H1 (cell line): ENCODE data around the gene CIB4. TPM values are rescaled to one million over a fixed set of nuclear protein-coding genes. Genes with fewer than 3 reads are reported as not detected.
A peak's percentile ranks its signal among the peaks of the same experiment; 100 is the strongest.

Experiments
- CTCF ChIA-PET: fragments of 300-600 bp; sonication (Branson Sonifier 250); formaldehyde crosslinking; loops from one replicate; lab custom pipeline; 2021; ENCODE audit not compliant: partially characterized antibody; lab: Charles Lee
- POLR2A ChIA-PET: fragments of 300-600 bp; sonication (Branson Sonifier 250); formaldehyde crosslinking; loops from one replicate; lab custom pipeline; 2021; ENCODE audit warnings: inconsistent platforms; ENCODE audit not compliant: partially characterized antibody; lab: Charles Lee
- DNase-seq, 2 experiments: peaks; one replicate each; pipeline versions ENCODE4 v3.0.0 to v3.0.0-alpha.2; 2010 to 2022; ENCODE audit warnings: low spot score in 2 of 2, low read depth in 1 of 2, mixed read lengths in 1 of 2
- FAIRE-seq: peaks from 2 replicates; lab custom pipeline; 2011; peaks lifted over from hg19 to GRCh38; lab: Jason Lieb, UNC
- H2AFZ ChIP-seq: 2 replicates; pipeline ENCODE4 v1.8.1; 2012; ENCODE audit warnings: low read length, inconsistent platforms
- H2AK5ac ChIP-seq: 2 replicates; pipeline ENCODE4 v1.6.1; 2013; ENCODE audit warnings: low read depth, low read length
- H2BK120ac ChIP-seq: replicated peaks from 2 replicates; pipeline ENCODE3; 2013; ENCODE audit warnings: low read depth, low read length, inconsistent platforms
- H2BK12ac ChIP-seq: 2 replicates; pipeline ENCODE4 v1.6.1; 2013; ENCODE audit warnings: low read depth, low read length
- H2BK15ac ChIP-seq: 2 replicates; pipeline ENCODE4 v1.6.1; 2013; ENCODE audit warnings: low read length
- H2BK20ac ChIP-seq: 2 replicates; pipeline ENCODE4 v1.6.1; 2013; ENCODE audit warnings: low read length
- H2BK5ac ChIP-seq: 2 replicates; pipeline ENCODE4 v1.6.1; 2013; ENCODE audit warnings: low read depth, low read length
- H3K14ac ChIP-seq: 2 replicates; pipeline ENCODE4 v1.6.1; 2013; ENCODE audit warnings: inconsistent platforms; ENCODE audit not compliant: insufficient read length
- H3K18ac ChIP-seq: 2 replicates; pipeline ENCODE4 v1.6.1; 2013; ENCODE audit warnings: low read length; ENCODE audit errors: extremely low read depth
- H3K23ac ChIP-seq: 2 replicates; pipeline ENCODE4 v1.6.1; 2013; ENCODE audit warnings: inconsistent platforms; ENCODE audit not compliant: insufficient read length
- H3K23me2 ChIP-seq: 2 replicates; pipeline ENCODE4 v1.6.1; 2013; ENCODE audit warnings: low read depth, low read length
- H3K27ac ChIP-seq: 2 replicates; pipeline ENCODE4 v1.6.1; 2011; ENCODE audit warnings: low read depth, low read length, inconsistent platforms
- H3K27me3 ChIP-seq, 4 experiments: replicated peaks in 1 of 4; 1 replicate in 1 of 4; 2 replicates in 3 of 4; pipeline versions ENCODE4 v1.6.1 to v1.8.1; 2011 to 2013; ENCODE audit warnings: low read length in 3 of 4, mild to moderate bottlenecking in 3 of 4, inconsistent platforms in 2 of 4, mixed read lengths in 2 of 4, moderate library complexity in 1 of 4; ENCODE audit not compliant: control insufficient read depth in 3 of 4, insufficient read depth in 3 of 4; ENCODE audit errors: extremely low read depth in 1 of 4
- H3K36me3 ChIP-seq, 4 experiments: 2 replicates each; pipeline versions ENCODE4 v1.6.1 to v1.8.1; 2011 to 2013; ENCODE audit warnings: mild to moderate bottlenecking in 4 of 4, low read length in 3 of 4, moderate library complexity in 2 of 4, control low read depth in 1 of 4, inconsistent platforms in 1 of 4; ENCODE audit not compliant: insufficient read depth in 4 of 4, control insufficient read depth in 2 of 4
- H3K4ac ChIP-seq: replicated peaks from 2 replicates; pipeline ENCODE3; 2013; ENCODE audit warnings: low read length, low read depth, mixed read lengths, inconsistent platforms; ENCODE audit not compliant: insufficient read length
- H3K4me1 ChIP-seq, 4 experiments: replicated peaks in 1 of 4; 1 replicate in 1 of 4; 2 replicates in 3 of 4; pipeline versions ENCODE4 v1.6.1 to v1.8.1; 2011 to 2013; ENCODE audit warnings: low read length in 3 of 4, inconsistent platforms in 2 of 4, mixed read lengths in 1 of 4; ENCODE audit not compliant: insufficient read depth in 4 of 4, control insufficient read depth in 3 of 4
- H3K4me2 ChIP-seq, 2 experiments: 2 replicates each; pipeline versions ENCODE4 v1.6.1 to v1.8.1; 2011 to 2013; ENCODE audit warnings: low read depth in 2 of 2, low read length in 2 of 2, control low read depth in 1 of 2, inconsistent platforms in 1 of 2, mild to moderate bottlenecking in 1 of 2; ENCODE audit not compliant: insufficient read depth in 1 of 2
- H3K4me3 ChIP-seq, 4 experiments: fragments of 200-600, 300-600 bp in 1 of 4; sonication (generic), shearing (Covaris generic), sonication (Bioruptor Twin) in 1 of 4; 2 replicates each; pipeline versions ENCODE4 v1.5.1 to v1.8.1; 2011 to 2016; ENCODE audit warnings: low read length in 4 of 4, low read depth in 3 of 4, control low read depth in 2 of 4, inconsistent platforms in 2 of 4, mild to moderate bottlenecking in 2 of 4, mixed read lengths in 1 of 4, moderate library complexity in 1 of 4; ENCODE audit not compliant: insufficient read depth in 2 of 4; ENCODE audit errors: extremely low read depth in 1 of 4
- H3K56ac ChIP-seq: replicated peaks from 2 replicates; pipeline ENCODE3; 2013; ENCODE audit warnings: low read depth, mild to moderate bottlenecking, mixed read lengths, low read length, inconsistent platforms; ENCODE audit not compliant: insufficient read length
- H3K79me1 ChIP-seq: 2 replicates; pipeline ENCODE4 v1.6.1; 2013; ENCODE audit warnings: low read depth, low read length, control low read depth
- H3K79me2 ChIP-seq, 2 experiments: 2 replicates each; pipeline versions ENCODE4 v1.6.1 to v1.8.1; 2012 to 2013; ENCODE audit warnings: low read length in 2 of 2, mild to moderate bottlenecking in 2 of 2, inconsistent platforms in 1 of 2; ENCODE audit not compliant: insufficient read depth in 2 of 2, control insufficient read depth in 1 of 2
- H3K9ac ChIP-seq, 4 experiments: replicated peaks in 1 of 4; 1 replicate in 1 of 4; 2 replicates in 3 of 4; pipeline versions ENCODE4 v1.6.1 to v1.8.1; 2011 to 2013; ENCODE audit warnings: low read depth in 3 of 4, low read length in 3 of 4, control low read depth in 2 of 4, mild to moderate bottlenecking in 2 of 4, moderate library complexity in 2 of 4, inconsistent platforms in 1 of 4; ENCODE audit errors: extremely low read depth in 1 of 4
- H3K9me3 ChIP-seq, 2 experiments: 2 replicates each; pipeline versions ENCODE4 v1.6.1 to v1.8.1; 2012 to 2013; ENCODE audit warnings: mild to moderate bottlenecking in 2 of 2, moderate library complexity in 2 of 2, control low read depth in 1 of 2, inconsistent platforms in 1 of 2, low read depth in 1 of 2, low read length in 1 of 2, mixed read lengths in 1 of 2; ENCODE audit not compliant: insufficient read depth in 2 of 2
- H4K20me1 ChIP-seq, 2 experiments: replicated peaks in 1 of 2; 2 replicates each; pipeline versions ENCODE3 to v1.8.1; 2011 to 2013; ENCODE audit warnings: inconsistent platforms in 2 of 2, low read length in 2 of 2, mild to moderate bottlenecking in 1 of 2; ENCODE audit not compliant: insufficient read depth in 2 of 2, control insufficient read depth in 1 of 2
- H4K5ac ChIP-seq: 2 replicates; pipeline ENCODE4 v1.6.1; 2013; ENCODE audit warnings: low read length, low read depth, mixed read lengths, inconsistent platforms; ENCODE audit not compliant: insufficient read length
- H4K8ac ChIP-seq: 2 replicates; pipeline ENCODE4 v1.8.0; 2013; ENCODE audit warnings: mild to moderate bottlenecking, moderate library complexity, low read length, inconsistent platforms; ENCODE audit not compliant: insufficient read depth; ENCODE audit errors: extremely low read depth
- H4K91ac ChIP-seq: replicated peaks from 2 replicates; pipeline ENCODE3; 2013; ENCODE audit warnings: low read length, mixed read lengths, inconsistent platforms; ENCODE audit not compliant: insufficient read length
- CREB1 ChIP-seq: IDR thresholded peaks from 2 replicates; pipeline ENCODE4 v1.6.1; 2012; ENCODE audit warnings: inconsistent platforms
- EGR1 ChIP-seq: IDR thresholded peaks from 2 replicates; pipeline ENCODE4 v1.6.1; 2011; ENCODE audit warnings: low read depth, low read length, borderline replicate concordance
- FOSL1 ChIP-seq: IDR thresholded peaks from 2 replicates; pipeline ENCODE4 v1.6.1; 2011; ENCODE audit warnings: mild to moderate bottlenecking, low read depth, low read length, moderate library complexity; ENCODE audit not compliant: insufficient read depth
- HDAC2 ChIP-seq, 2 experiments: fragments of 300-600 bp in 1 of 2; sonication (generic) in 1 of 2; IDR thresholded peaks; 2 replicates each; pipeline ENCODE4 v1.6.1; 2011 to 2012; ENCODE audit warnings: low read depth in 2 of 2, low read length in 2 of 2, mild to moderate bottlenecking in 2 of 2, moderate library complexity in 2 of 2, borderline replicate concordance in 1 of 2, inconsistent platforms in 1 of 2
- JUND ChIP-seq: IDR thresholded peaks from 2 replicates; pipeline ENCODE4 v1.6.1; 2011; ENCODE audit warnings: mild to moderate bottlenecking, improper control_type of control experiment, low read length
- POLR2A ChIP-seq, 2 experiments: IDR thresholded peaks; 1 replicate in 1 of 2; 2 replicates in 1 of 2; pipeline ENCODE4 v1.6.1; 2011; ENCODE audit warnings: low read depth in 2 of 2, low read length in 2 of 2, mild to moderate bottlenecking in 2 of 2; ENCODE audit errors: control extremely low read depth in 1 of 2
- RAD21 ChIP-seq, 2 experiments: IDR thresholded peaks in 1 of 2; conservative IDR thresholded peaks in 1 of 2; 2 replicates each; pipeline ENCODE4 v1.6.1; 2011; ENCODE audit warnings: low read depth in 2 of 2, low read length in 2 of 2, improper control_type of control experiment in 1 of 2, inconsistent platforms in 1 of 2, mild to moderate bottlenecking in 1 of 2, moderate library complexity in 1 of 2
- SP1 ChIP-seq: IDR thresholded peaks from 2 replicates; pipeline ENCODE4 v1.6.1; 2011; ENCODE audit warnings: low read depth, low read length
- SP2 ChIP-seq: IDR thresholded peaks from 2 replicates; pipeline ENCODE4 v1.6.1; 2012; ENCODE audit warnings: mild to moderate bottlenecking, low read length, inconsistent platforms
- TCF12 ChIP-seq: IDR thresholded peaks from 2 replicates; pipeline ENCODE4 v1.6.1; 2011; ENCODE audit warnings: low read depth, mild to moderate bottlenecking, low read length
- YY1 ChIP-seq: IDR thresholded peaks from 2 replicates; pipeline ENCODE4 v1.6.1; 2011; ENCODE audit warnings: low read depth, mild to moderate bottlenecking, low read length
- ZNF274 ChIP-seq: IDR thresholded peaks from 2 replicates; pipeline ENCODE4 v1.7.0; 2012; ENCODE audit warnings: low read length, borderline replicate concordance; ENCODE audit errors: extremely low read depth
- WGBS, 2 experiments: shearing (Covaris generic) in 1 of 2; methylation state at CpG; one replicate each; pipeline versions ENCODE4 v1.1.6 to v1.1.7; 2013 to 2015; ENCODE audit warnings: low lambda C conversion rate in 2 of 2, mixed read lengths in 2 of 2, inconsistent platforms in 1 of 2, low coverage in 1 of 2, missing lambda C conversion rate in 1 of 2; ENCODE audit not compliant: insufficient replicate concordance in 2 of 2, insufficient coverage in 1 of 2, insufficient read length in 1 of 2; ENCODE audit errors: extremely low coverage in 1 of 2, missing lambda C conversion rate in 1 of 2; 5-methylcytosine and 5-hydroxymethylcytosine counted together
- polyA plus RNA-seq, 7 experiments: library from polyadenylated mRNA; depleted of rRNA in 3 of 7; stranded (reverse) in 5 of 7; unstranded in 2 of 7; fragments of >200 nt in 5 of 7; fragments of 200-250 nt in 2 of 7; gene quantifications; 1 replicate in 5 of 7; 2 replicates in 1 of 7; 4 replicates in 1 of 7; pipeline versions ENCODE4 v1.2.1 to v1.2.3, GENCODE V29; 2011 to 2013; ENCODE audit warnings: missing spikeins in 2 of 7, mixed read lengths in 2 of 7
- total RNA-seq: library from RNA; stranded (reverse); fragmentation: NEBNext Ultra II Directional; extraction: Animal tissue kit (Norgen Biotek cat#: 25700); gene quantifications from 2 replicates; pipeline ENCODE4 v1.2.1, GENCODE V29; 2021

The CIB4 gene
- total and polyA plus RNA-seq, 2 of the 8 experiments (the other 6 are each of a cell fraction or from before 2014, with no cell fraction given), result not detected

DNA sequence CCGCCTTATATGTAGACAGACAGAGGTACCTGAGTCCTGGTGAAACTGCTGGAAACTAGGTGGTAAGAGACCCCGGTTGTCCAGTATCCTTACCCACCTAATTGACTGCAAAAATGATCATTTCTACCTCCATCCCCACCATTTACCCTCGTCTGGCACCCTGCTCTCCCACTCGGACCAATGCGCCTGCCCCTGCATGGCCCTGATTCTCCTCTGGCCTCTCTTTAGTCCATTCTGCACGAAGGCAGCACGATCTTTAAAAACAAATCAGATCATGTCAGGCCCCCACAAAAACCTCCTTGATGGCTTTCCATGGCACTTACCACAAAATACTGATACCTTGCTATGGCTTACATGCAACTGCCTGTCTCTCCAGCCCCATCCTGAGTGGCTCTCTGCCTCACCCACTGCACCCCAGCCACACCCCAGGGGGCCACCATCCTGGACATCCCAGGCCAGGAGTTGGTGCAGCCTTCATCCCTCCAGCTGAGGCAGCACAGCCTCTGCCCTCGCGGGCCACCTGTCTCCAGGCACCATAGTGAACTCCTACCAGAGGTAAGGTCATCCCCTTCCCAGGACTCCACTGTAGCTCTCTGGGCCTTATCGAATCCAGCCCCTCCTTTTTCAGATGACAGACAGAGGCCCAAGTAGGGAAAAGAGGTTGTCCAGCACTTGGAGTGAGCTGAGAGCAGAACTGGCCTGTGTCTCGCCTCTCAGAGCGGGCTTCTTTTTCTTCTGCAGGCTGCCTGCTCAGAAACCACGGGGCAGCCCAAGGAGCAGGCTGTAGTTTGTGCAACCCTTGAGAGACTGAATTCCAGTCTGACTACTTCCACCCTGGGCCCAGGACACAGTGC, 12.3 kb upstream of the CIB4 start:
- Histone ChIP-seq H3K79me1 (no peaks in the 10 kb centered on the region), H2BK20ac (peak overlapping the region; percentile 66; the same call in 1 of the 2 replicates), H3K23ac (no peak overlapping the region), H4K91ac (peak overlapping the region; percentile 63), H2BK12ac (0 out of 2 replicates have a peak overlapping the region, but pooled peaks have one; percentile 27), H3K36me3 (no peaks in the 10 kb centered on the region), H3K4me3 (no peak overlapping the region), H3K4me1 (peaks cover 2 to 9% (median 5%) of the 10 kb centered on the region in 4 experiments; a peak in 5 of 7 replicates), H3K23me2 (no peaks in the 10 kb centered on the region), H2BK15ac (no peak overlapping the region), H2AFZ (no peak overlapping the region), H3K18ac (no peak overlapping the region), H2BK120ac (no peak overlapping the region), H3K27me3 (peaks cover 0 to 3% (median 0%) of the 10 kb centered on the region in 4 experiments; a peak in 2 of 7 replicates), H3K27ac (no peak overlapping the region), H3K79me2 (no peaks in the 10 kb centered on the region), H3K4me2 (no peak overlapping the region), H4K5ac (no peak overlapping the region), H2BK5ac (no peak overlapping the region), H2AK5ac (0 out of 2 replicates have a peak overlapping the region, but pooled peaks have one; percentile 6), H3K14ac (no peak overlapping the region), H3K9me3 (no peaks in the 10 kb centered on the region), H3K9ac (no peak overlapping the region), H3K4ac (no peak overlapping the region), H3K56ac (no peak overlapping the region), H4K8ac (peak overlapping the region; percentile 66; the same call in 1 of the 2 replicates), H4K20me1 (no peaks in the 10 kb centered on the region)
- WGBS, 2 experiments, result 89% methylated on average over 11 of the region's 13 CpGs; no CpG with 5 or more reads in 1 of the 2 experiments
- FAIRE-seq (no peak), DNase-seq (no peak)
- no peak for TF ChIP-seq FOSL1
- TF ChIP-seq POLR2A (IDR thresholded peaks at IDR 0.05; ENCODE audit: control extremely low read depth in 1 of 2, low read depth in 2 of 2, low read length in 2 of 2), result no peak
- TF ChIP-seq SP1, result no peak
- no peak for TF ChIP-seq EGR1
- no peak for TF ChIP-seq ZNF274
- no peak for TF ChIP-seq RAD21 (IDR thresholded peaks at IDR 0.05 in 1 of 2, conservative IDR thresholded peaks at IDR 0.05 in 1 of 2; ENCODE audit: low read depth in 2 of 2, low read length in 2 of 2)
- TF ChIP-seq YY1, result no peak
- no peak for TF ChIP-seq TCF12
- TF ChIP-seq SP2, result no peak
- no peak for TF ChIP-seq JUND
- TF ChIP-seq CREB1, result no peak
- no peak for TF ChIP-seq HDAC2 (IDR thresholded peaks at IDR 0.05; ENCODE audit: borderline replicate concordance in 1 of 2, low read depth in 2 of 2, low read length in 2 of 2)
- ChIA-PET CTCF (interaction anchor here (1.5 kb wide), 1 partner anchor 91 kb away, joined by 6 read pairs; no protein-coding TSS in a partner anchor), POLR2A (no interaction called here)
